Ishikawa (cell line): Measurements from ENCODE around the gene TREX2.

ENCODE experiments used
- CEBPB ChIP-seq: IDR thresholded peaks from 2 replicates; pipeline ENCODE4 v1.6.1; 2012
- EP300 ChIP-seq: IDR thresholded peaks from 2 replicates; pipeline ENCODE4 v1.6.1; 2012; ENCODE audit warnings: borderline replicate concordance
- FOXM1 ChIP-seq: IDR thresholded peaks from 2 replicates; pipeline ENCODE4 v1.6.1; 2012; ENCODE audit warnings: low read depth, borderline replicate concordance
- MAX ChIP-seq: IDR thresholded peaks from 2 replicates; pipeline ENCODE4 v1.6.1; 2012
- NFIC ChIP-seq: IDR thresholded peaks from 2 replicates; pipeline ENCODE4 v1.6.1; 2012
- RAD21 ChIP-seq: IDR thresholded peaks from 2 replicates; pipeline ENCODE4 v1.6.1; 2012; ENCODE audit warnings: low read depth
- TAF1 ChIP-seq: IDR thresholded peaks from 2 replicates; pipeline ENCODE4 v1.6.1; 2012; ENCODE audit warnings: low read depth, mild to moderate bottlenecking
- TCF12 ChIP-seq: IDR thresholded peaks from 2 replicates; pipeline ENCODE4 v1.6.1; 2012; ENCODE audit warnings: low read depth
- TEAD4 ChIP-seq: IDR thresholded peaks from 2 replicates; pipeline ENCODE4 v1.6.1; 2012
- YY1 ChIP-seq: IDR thresholded peaks from 2 replicates; pipeline ENCODE4 v1.6.1; 2012; ENCODE audit warnings: low read depth
- ZBTB7A ChIP-seq: IDR thresholded peaks from 2 replicates; pipeline ENCODE4 v1.6.1; 2012; ENCODE audit warnings: low read depth
- TF ChIP-seq, protein P1 (sequence below): IDR thresholded peaks from 2 replicates; pipeline ENCODE4 v1.6.1; 2012; ENCODE audit warnings: low read depth, mild to moderate bottlenecking

DNA sequence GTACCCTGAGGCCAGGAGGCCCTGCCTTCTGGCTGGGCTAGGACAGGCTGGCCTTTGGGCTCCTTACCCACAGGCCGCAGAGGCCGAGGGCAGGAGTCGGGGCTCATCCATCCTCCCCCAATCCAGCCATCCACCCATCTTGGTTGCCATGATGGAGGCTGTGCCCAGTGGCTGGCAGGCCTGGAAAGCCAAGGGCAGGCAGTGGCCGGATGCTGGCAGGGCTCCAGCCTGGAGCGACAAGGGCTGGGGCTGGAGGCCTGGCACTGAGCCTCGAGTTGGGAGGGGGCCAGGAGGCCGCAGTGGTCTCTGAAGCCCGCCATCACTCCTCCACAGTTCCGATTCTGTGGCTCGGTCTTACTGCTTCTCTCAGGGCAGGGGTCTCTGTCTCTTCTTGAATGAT lies 40.3 kb upstream of the TREX2 start:
- TF ChIP-seq EP300 (no peak), ZBTB7A (no peak), YY1 (no peak), TAF1 (no peak), RAD21 (no peak), TEAD4 (no peak), NFIC (no peak), MAX (no peak), FOXM1 (no peak), CEBPB (no peak), TCF12 (no peak)
- TF ChIP-seq, protein P1, sequence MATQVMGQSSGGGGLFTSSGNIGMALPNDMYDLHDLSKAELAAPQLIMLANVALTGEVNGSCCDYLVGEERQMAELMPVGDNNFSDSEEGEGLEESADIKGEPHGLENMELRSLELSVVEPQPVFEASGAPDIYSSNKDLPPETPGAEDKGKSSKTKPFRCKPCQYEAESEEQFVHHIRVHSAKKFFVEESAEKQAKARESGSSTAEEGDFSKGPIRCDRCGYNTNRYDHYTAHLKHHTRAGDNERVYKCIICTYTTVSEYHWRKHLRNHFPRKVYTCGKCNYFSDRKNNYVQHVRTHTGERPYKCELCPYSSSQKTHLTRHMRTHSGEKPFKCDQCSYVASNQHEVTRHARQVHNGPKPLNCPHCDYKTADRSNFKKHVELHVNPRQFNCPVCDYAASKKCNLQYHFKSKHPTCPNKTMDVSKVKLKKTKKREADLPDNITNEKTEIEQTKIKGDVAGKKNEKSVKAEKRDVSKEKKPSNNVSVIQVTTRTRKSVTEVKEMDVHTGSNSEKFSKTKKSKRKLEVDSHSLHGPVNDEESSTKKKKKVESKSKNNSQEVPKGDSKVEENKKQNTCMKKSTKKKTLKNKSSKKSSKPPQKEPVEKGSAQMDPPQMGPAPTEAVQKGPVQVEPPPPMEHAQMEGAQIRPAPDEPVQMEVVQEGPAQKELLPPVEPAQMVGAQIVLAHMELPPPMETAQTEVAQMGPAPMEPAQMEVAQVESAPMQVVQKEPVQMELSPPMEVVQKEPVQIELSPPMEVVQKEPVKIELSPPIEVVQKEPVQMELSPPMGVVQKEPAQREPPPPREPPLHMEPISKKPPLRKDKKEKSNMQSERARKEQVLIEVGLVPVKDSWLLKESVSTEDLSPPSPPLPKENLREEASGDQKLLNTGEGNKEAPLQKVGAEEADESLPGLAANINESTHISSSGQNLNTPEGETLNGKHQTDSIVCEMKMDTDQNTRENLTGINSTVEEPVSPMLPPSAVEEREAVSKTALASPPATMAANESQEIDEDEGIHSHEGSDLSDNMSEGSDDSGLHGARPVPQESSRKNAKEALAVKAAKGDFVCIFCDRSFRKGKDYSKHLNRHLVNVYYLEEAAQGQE = no peak
